B cell (primary cell): ENCODE results near the gene CORO1C.

Experiments used
- EZH2 ChIP-seq: IDR thresholded peaks from 2 replicates; pipeline ENCODE4 v1.6.1; 2012; ENCODE audit warnings: borderline replicate concordance, low read depth, mild to moderate bottlenecking, moderate library complexity, low read length; ENCODE audit not compliant: insufficient read depth, poor library complexity, severe bottlenecking
- TF ChIP-seq, protein P1 (sequence below): fragments of 200-600 bp; IDR thresholded peaks from one replicate; pipeline ENCODE4 v1.8.0; 2022; ENCODE audit warnings: antibody characterized with exemption, mild to moderate bottlenecking

DNA sequence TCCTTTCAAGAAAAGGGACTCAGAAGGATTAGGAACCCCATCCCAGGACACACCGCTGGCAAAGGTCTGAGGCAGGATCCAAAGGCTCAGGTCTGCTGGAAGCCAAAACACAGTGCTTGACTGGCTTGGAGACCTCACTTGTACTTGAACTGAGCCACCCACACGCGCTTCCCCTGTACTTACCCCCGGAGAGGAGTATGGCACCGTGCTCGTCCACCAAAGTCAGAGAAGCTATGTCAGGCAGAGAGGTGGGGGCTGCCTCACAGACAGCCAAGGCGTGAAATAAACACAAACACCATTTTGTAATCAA lies 86.6 kb downstream of the CORO1C start:
- TF ChIP-seq, protein P1, sequence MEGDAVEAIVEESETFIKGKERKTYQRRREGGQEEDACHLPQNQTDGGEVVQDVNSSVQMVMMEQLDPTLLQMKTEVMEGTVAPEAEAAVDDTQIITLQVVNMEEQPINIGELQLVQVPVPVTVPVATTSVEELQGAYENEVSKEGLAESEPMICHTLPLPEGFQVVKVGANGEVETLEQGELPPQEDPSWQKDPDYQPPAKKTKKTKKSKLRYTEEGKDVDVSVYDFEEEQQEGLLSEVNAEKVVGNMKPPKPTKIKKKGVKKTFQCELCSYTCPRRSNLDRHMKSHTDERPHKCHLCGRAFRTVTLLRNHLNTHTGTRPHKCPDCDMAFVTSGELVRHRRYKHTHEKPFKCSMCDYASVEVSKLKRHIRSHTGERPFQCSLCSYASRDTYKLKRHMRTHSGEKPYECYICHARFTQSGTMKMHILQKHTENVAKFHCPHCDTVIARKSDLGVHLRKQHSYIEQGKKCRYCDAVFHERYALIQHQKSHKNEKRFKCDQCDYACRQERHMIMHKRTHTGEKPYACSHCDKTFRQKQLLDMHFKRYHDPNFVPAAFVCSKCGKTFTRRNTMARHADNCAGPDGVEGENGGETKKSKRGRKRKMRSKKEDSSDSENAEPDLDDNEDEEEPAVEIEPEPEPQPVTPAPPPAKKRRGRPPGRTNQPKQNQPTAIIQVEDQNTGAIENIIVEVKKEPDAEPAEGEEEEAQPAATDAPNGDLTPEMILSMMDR: no peak
- TF ChIP-seq EZH2: no peak
